Endodermal cell (in vitro differentiated cells): ENCODE measurements around the gene CCNI. TPM values are rescaled to one million over a fixed set of nuclear protein-coding genes. Genes with fewer than 3 reads are reported as not detected.

Source experiments
- DNase-seq: peaks from one replicate; pipeline ENCODE4 v3.0.0-alpha.2; 2017
- H3K27ac ChIP-seq: 2 replicates; pipeline ENCODE4 v1.5.1; 2013; ENCODE audit warnings: mild to moderate bottlenecking, low read depth, low read length, moderate library complexity
- H3K27me3 ChIP-seq: 2 replicates; pipeline ENCODE4 v1.6.1; 2013; ENCODE audit warnings: mild to moderate bottlenecking, low read length, moderate library complexity; ENCODE audit not compliant: insufficient read depth, control insufficient read depth, poor library complexity, severe bottlenecking
- H3K36me3 ChIP-seq: 2 replicates; pipeline ENCODE4 v1.7.0; 2013; ENCODE audit warnings: mild to moderate bottlenecking, low read length, moderate library complexity; ENCODE audit not compliant: control insufficient read depth, insufficient read depth
- H3K4me1 ChIP-seq: one replicate; pipeline ENCODE4 v1.7.0; 2013; ENCODE audit warnings: low read length; ENCODE audit not compliant: control insufficient read depth, insufficient read depth
- H3K4me3 ChIP-seq: 2 replicates; pipeline ENCODE4 v1.5.1; 2013; ENCODE audit warnings: mild to moderate bottlenecking, low read length, moderate library complexity
- H3K9ac ChIP-seq: 2 replicates; pipeline ENCODE4 v1.6.1; 2013; ENCODE audit warnings: mild to moderate bottlenecking, low read length, moderate library complexity; ENCODE audit not compliant: poor library complexity, severe bottlenecking; ENCODE audit errors: extremely low read depth
- H3K9me3 ChIP-seq: 2 replicates; pipeline ENCODE4 v1.6.1; 2013; ENCODE audit warnings: mild to moderate bottlenecking, low read length, moderate library complexity; ENCODE audit not compliant: control insufficient read depth
- H3K27ac Mint-ChIP-seq: 2 replicates; pipeline ENCODE4 v1.8.0; 2020; ENCODE audit warnings: mixed read lengths
- H3K27me3 Mint-ChIP-seq: 2 replicates; pipeline ENCODE4 v1.8.0; 2021; ENCODE audit warnings: mild to moderate bottlenecking, mixed read lengths; ENCODE audit not compliant: insufficient read depth
- H3K36me3 Mint-ChIP-seq: 2 replicates; pipeline ENCODE4 v1.8.0; 2020; ENCODE audit warnings: low read depth, mixed read lengths
- H3K4me1 Mint-ChIP-seq: 2 replicates; pipeline ENCODE4 v1.8.0; 2020; ENCODE audit warnings: mixed read lengths
- H3K4me3 Mint-ChIP-seq: 2 replicates; pipeline ENCODE4 v1.8.0; 2020; ENCODE audit warnings: mild to moderate bottlenecking, moderate library complexity, mixed read lengths
- H3K9me3 Mint-ChIP-seq: 2 replicates; pipeline ENCODE4 v1.8.0; 2020; ENCODE audit warnings: mild to moderate bottlenecking, mixed read lengths
- CTCF ChIP-seq: fragments of 200-600 bp; sonication (generic); conservative IDR thresholded peaks from 2 replicates; pipeline ENCODE4 v1.5.0; 2021; ENCODE audit warnings: antibody characterized with exemption, mild to moderate bottlenecking
- WGBS, 2 experiments: methylation state at CpG; one replicate each; pipeline versions ENCODE4 v1.1.5 to v1.1.7; 2013; ENCODE audit warnings: missing lambda C conversion rate in 2 of 2, mixed read lengths in 1 of 2; ENCODE audit not compliant: insufficient coverage in 1 of 2, insufficient read length in 1 of 2; 5-methylcytosine and 5-hydroxymethylcytosine counted together
- total RNA-seq, 2 donors: library from RNA; stranded (reverse); fragmentation: NEBNext Ultra II Directional in 1 of 2; extraction: Animal tissue kit (Norgen Biotek cat#: 25700) in 1 of 2; gene quantifications; 2 replicates in 1 of 2; 3 replicates in 1 of 2; pipeline ENCODE4 v1.2.1, GENCODE V29; 2021

Gene CCNI
- total RNA-seq, 2 donors from 2014 or later: 283 to 302 TPM

GRCh38 chr4:77036206-77036605 is 39.6 kb downstream of the CCNI start:
- Histone ChIP-seq H3K36me3 (peaks cover 75% of the 10 kb centered on the region), H3K27me3 (no peaks in the 10 kb centered on the region), H3K4me1 (no peaks in the 10 kb centered on the region), H3K9ac (no peak overlapping the region), H3K4me3 (no peak overlapping the region), H3K27ac (no peak overlapping the region), H3K9me3 (no peaks in the 10 kb centered on the region)
- Mint-ChIP-seq H3K27me3 (no peaks in the 10 kb centered on the region), H3K36me3 (peaks cover 38% of the 10 kb centered on the region), H3K9me3 (no peaks in the 10 kb centered on the region), H3K27ac (no peak overlapping the region), H3K4me1 (no peaks in the 10 kb centered on the region), H3K4me3 (no peak overlapping the region)
- no peak for DNase-seq
- 95% methylated on average over 2 of the region's 2 CpGs; no CpG with 5 or more reads in 1 of the 2 experiments for WGBS, 2 experiments
- TF ChIP-seq CTCF: no peak

- H3K27me3 Mint-ChIP-seq: no peaks in the 10 kb centered on the region
- 88 to 100% methylated on average over 1 of the region's 1 CpG for whole genome bisulfite sequencing, 2 experiments
- no peaks in the 10 kb centered on the region for H3K9me3 Mint-ChIP-seq
- Histone ChIP-seq H3K27me3 (no peaks in the 10 kb centered on the region), H3K9me3 (no peaks in the 10 kb centered on the region), H3K36me3 (peaks cover 86% of the 10 kb centered on the region), H3K9ac (no peak overlapping the region), H3K27ac (no peak overlapping the region), H3K4me1 (no peaks in the 10 kb centered on the region), H3K4me3 (no peak overlapping the region)
- no peak for DNase-seq
- H3K4me1 Mint-ChIP-seq: no peaks in the 10 kb centered on the region
- no peak for TF ChIP-seq CTCF
- H3K36me3 Mint-ChIP-seq: peaks cover 46% of the 10 kb centered on the region
- H3K27ac Mint-ChIP-seq: no peak overlapping the region
- H3K4me3 Mint-ChIP-seq: no peak overlapping the region
Observed at GRCh38 chr4:77035153-77035552, 40.6 kb downstream of the CCNI start.

GRCh38 chr4:77031544-77031943 is 44.2 kb downstream of the CCNI start:
- Mint-ChIP-seq H3K27me3 (no peaks in the 10 kb centered on the region), H3K27ac (no peak overlapping the region), H3K36me3 (peaks cover 65% of the 10 kb centered on the region), H3K4me1 (no peaks in the 10 kb centered on the region), H3K9me3 (no peaks in the 10 kb centered on the region), H3K4me3 (no peak overlapping the region)
- H3K9ac ChIP-seq: no peak overlapping the region
- no peak for DNase-seq
- H3K9me3 ChIP-seq: no peaks in the 10 kb centered on the region
- 94 to 97% methylated on average over 4 to 5 of the region's 5 CpGs for WGBS, 2 experiments
- H3K4me1 ChIP-seq: no peaks in the 10 kb centered on the region
- H3K27me3 ChIP-seq: no peaks in the 10 kb centered on the region
- no peak overlapping the region for H3K27ac ChIP-seq
- TF ChIP-seq CTCF: no peak
- H3K36me3 ChIP-seq: peaks cover 95% of the 10 kb centered on the region
- H3K4me3 ChIP-seq: no peak overlapping the region
